SK-N-SH treated with all-trans-retinoic acid at 6 μM for 48 hours (cell line): ENCODE results near the gene RSPH4A.

Experiments used
- ATAC-seq: fragments of 200-7000 bp; cut with Tn5 transposase; 3 replicates; pipeline ENCODE4 v1.9.1; 2020; ENCODE audit warnings: mild to moderate bottlenecking, moderate library complexity
- ARNTL ChIP-seq: fragments of 450-650 bp; formaldehyde crosslinking; IDR thresholded peaks from 2 replicates; pipeline ENCODE4 v1.5.0; 2020; ENCODE audit warnings: low read depth, mild to moderate bottlenecking, moderate library complexity, borderline replicate concordance
- BACH2 ChIP-seq: fragments of 250-450 bp; sonication (Bioruptor Pico); IDR thresholded peaks from 2 replicates; pipeline ENCODE4 v1.9.0; 2021; ENCODE audit warnings: mild to moderate bottlenecking, borderline replicate concordance
- CSDC2 ChIP-seq: fragments of 250-450 bp; sonication (Bioruptor Pico); IDR thresholded peaks from 2 replicates; pipeline ENCODE4 v1.5.0; 2020; ENCODE audit warnings: mild to moderate bottlenecking, moderate library complexity
- CSRNP3 ChIP-seq: fragments of 250-450 bp; sonication (Bioruptor Pico); IDR thresholded peaks from 2 replicates; pipeline ENCODE4 v1.5.1; 2021; ENCODE audit warnings: mild to moderate bottlenecking, moderate library complexity
- ESRRG ChIP-seq: fragments of 250-450 bp; sonication (Bioruptor Pico); IDR thresholded peaks from 2 replicates; pipeline ENCODE4 v1.6.1; 2021; ENCODE audit warnings: mild to moderate bottlenecking
- GLIS3 ChIP-seq: fragments of 250-450 bp; sonication (Bioruptor Pico); IDR thresholded peaks from 2 replicates; pipeline ENCODE4 v1.5.0; 2020; ENCODE audit warnings: mild to moderate bottlenecking, moderate library complexity
- ISL1 ChIP-seq: fragments of 250-450 bp; sonication (Bioruptor Pico); IDR thresholded peaks from 2 replicates; pipeline ENCODE4 v2.1.2; 2022; ENCODE audit warnings: mild to moderate bottlenecking, moderate library complexity
- OSR1 ChIP-seq: fragments of 250-450 bp; sonication (Bioruptor Pico); IDR thresholded peaks from 2 replicates; pipeline ENCODE4 v1.8.0; 2022; ENCODE audit warnings: moderate library complexity, mild to moderate bottlenecking, inconsistent platforms
- RARB ChIP-seq: fragments of 250-450 bp; sonication (Bioruptor Pico); IDR thresholded peaks from 2 replicates; pipeline ENCODE4 v1.8.0; 2021; ENCODE audit warnings: mild to moderate bottlenecking, moderate library complexity
- TCF4 ChIP-seq: fragments of 250-450 bp; sonication (Bioruptor Pico); IDR thresholded peaks from 2 replicates; pipeline ENCODE4 v1.8.0; 2021; ENCODE audit warnings: mild to moderate bottlenecking, moderate library complexity, borderline replicate concordance
- TOX ChIP-seq: fragments of 250-450 bp; sonication (Bioruptor Pico); IDR thresholded peaks from 2 replicates; pipeline ENCODE4 v1.8.0; 2021; ENCODE audit warnings: mild to moderate bottlenecking, moderate library complexity, borderline replicate concordance
- TSHZ2 ChIP-seq: fragments of 250-450 bp; sonication (Bioruptor Pico); IDR thresholded peaks from 2 replicates; pipeline ENCODE4 v1.5.0; 2020; ENCODE audit warnings: mild to moderate bottlenecking, moderate library complexity
- ZFP3 ChIP-seq: fragments of 250-450 bp; sonication (Bioruptor Pico); IDR thresholded peaks from 2 replicates; pipeline ENCODE4 v1.5.0; 2020; ENCODE audit warnings: mild to moderate bottlenecking, moderate library complexity
- ZFP30 ChIP-seq: fragments of 450-650 bp; formaldehyde crosslinking; IDR thresholded peaks from 2 replicates; pipeline ENCODE4 v1.5.0; 2022; ENCODE audit warnings: mild to moderate bottlenecking, moderate library complexity
- ZNF565 ChIP-seq: fragments of 450-650 bp; formaldehyde crosslinking; conservative IDR thresholded peaks from 2 replicates; pipeline ENCODE4 v1.5.0; 2020; ENCODE audit warnings: low read depth, mild to moderate bottlenecking, moderate library complexity
- ZNF70 ChIP-seq: fragments of 450-650 bp; formaldehyde crosslinking; IDR thresholded peaks from 2 replicates; pipeline ENCODE4 v1.5.0; 2020; ENCODE audit warnings: mild to moderate bottlenecking, moderate library complexity
- ZNF8 ChIP-seq: fragments of 450-650 bp; formaldehyde crosslinking; IDR thresholded peaks from 2 replicates; pipeline ENCODE4 v1.5.0; 2020; ENCODE audit warnings: mild to moderate bottlenecking, moderate library complexity
- TF ChIP-seq, protein P1 (sequence below): fragments of 250-450 bp; sonication (Bioruptor Pico); IDR thresholded peaks from 2 replicates; pipeline ENCODE4 v1.5.1; 2020; ENCODE audit warnings: low read depth, mild to moderate bottlenecking, moderate library complexity
- TF ChIP-seq, protein P2 (sequence below): fragments of 250-450 bp; sonication (Bioruptor Pico); IDR thresholded peaks from 2 replicates; pipeline ENCODE4 v1.8.0; 2020; ENCODE audit warnings: mild to moderate bottlenecking, moderate library complexity, borderline replicate concordance

RSPH4A gene

DNA sequence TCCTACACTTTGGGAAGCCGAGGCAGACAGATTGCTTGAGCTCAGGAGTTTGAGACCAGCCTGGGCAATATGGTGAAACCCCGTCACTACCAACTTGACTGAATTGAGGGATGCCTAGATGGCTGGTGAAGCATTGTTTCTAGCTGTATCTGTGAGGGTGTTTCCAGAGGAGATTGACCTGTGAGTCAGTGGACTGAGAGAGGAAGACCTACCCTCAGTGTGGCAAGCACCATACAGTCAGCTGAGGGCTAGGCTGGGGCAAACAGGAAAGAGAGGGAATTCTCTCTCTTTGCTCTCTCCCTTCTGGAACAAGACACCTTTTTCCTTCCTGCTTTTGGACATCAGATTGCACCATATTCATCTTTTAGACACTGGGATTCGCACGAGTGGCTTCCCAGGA lies 56.0 kb downstream of the RSPH4A start:
- no peak for ATAC-seq
- TF ChIP-seq RARB (CRISPR knock-in tag) = no peak

- TF ChIP-seq ARNTL (CRISPR knock-in tag) (no peak), BACH2 (no peak), ZFP30 (CRISPR knock-in tag) (no peak), ZNF565 (CRISPR knock-in tag) (no peak), ZNF8 (CRISPR knock-in tag) (no peak), OSR1 (no peak), GLIS3 (no peak), TOX (CRISPR knock-in tag) (no peak), RARB (CRISPR knock-in tag) (no peak), ZFP3 (CRISPR knock-in tag) (no peak), ISL1 (CRISPR knock-in tag) (no peak), ZNF70 (no peak), TCF4 (CRISPR knock-in tag) (no peak), TSHZ2 (CRISPR knock-in tag) (no peak), ESRRG (CRISPR knock-in tag) (no peak), CSRNP3 (CRISPR knock-in tag) (no peak), CSDC2 (CRISPR knock-in tag) (no peak)
- TF ChIP-seq, protein P1, sequence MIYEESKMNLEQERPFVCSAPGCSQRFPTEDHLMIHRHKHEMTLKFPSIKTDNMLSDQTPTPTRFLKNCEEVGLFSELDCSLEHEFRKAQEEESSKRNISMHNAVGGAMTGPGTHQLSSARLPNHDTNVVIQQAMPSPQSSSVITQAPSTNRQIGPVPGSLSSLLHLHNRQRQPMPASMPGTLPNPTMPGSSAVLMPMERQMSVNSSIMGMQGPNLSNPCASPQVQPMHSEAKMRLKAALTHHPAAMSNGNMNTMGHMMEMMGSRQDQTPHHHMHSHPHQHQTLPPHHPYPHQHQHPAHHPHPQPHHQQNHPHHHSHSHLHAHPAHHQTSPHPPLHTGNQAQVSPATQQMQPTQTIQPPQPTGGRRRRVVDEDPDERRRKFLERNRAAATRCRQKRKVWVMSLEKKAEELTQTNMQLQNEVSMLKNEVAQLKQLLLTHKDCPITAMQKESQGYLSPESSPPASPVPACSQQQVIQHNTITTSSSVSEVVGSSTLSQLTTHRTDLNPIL (CRISPR knock-in tag) = no peak
- TF ChIP-seq, protein P2, sequence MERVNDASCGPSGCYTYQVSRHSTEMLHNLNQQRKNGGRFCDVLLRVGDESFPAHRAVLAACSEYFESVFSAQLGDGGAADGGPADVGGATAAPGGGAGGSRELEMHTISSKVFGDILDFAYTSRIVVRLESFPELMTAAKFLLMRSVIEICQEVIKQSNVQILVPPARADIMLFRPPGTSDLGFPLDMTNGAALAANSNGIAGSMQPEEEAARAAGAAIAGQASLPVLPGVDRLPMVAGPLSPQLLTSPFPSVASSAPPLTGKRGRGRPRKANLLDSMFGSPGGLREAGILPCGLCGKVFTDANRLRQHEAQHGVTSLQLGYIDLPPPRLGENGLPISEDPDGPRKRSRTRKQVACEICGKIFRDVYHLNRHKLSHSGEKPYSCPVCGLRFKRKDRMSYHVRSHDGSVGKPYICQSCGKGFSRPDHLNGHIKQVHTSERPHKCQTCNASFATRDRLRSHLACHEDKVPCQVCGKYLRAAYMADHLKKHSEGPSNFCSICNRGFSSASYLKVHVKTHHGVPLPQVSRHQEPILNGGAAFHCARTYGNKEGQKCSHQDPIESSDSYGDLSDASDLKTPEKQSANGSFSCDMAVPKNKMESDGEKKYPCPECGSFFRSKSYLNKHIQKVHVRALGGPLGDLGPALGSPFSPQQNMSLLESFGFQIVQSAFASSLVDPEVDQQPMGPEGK (CRISPR knock-in tag) = no peak
- ATAC-seq = no peak
Measured at GRCh38 chr6:116676021-116676420, 59.7 kb downstream of the RSPH4A start.

GRCh38 chr6:116680880-116681672 lies 64.8 kb downstream of the RSPH4A start, which contains the start of gene KPNA5:
KPNA5 (plus strand) TSS chr6:116681211; CDS start chr6:116681335, 124 bp downstream.
- ATAC-seq = peak; percentile 97

More at GRCh38 chr6:116680880-116681672, 64.8 kb downstream of the RSPH4A start, which contains the start of gene KPNA5:
- TF ChIP-seq, protein P1 (CRISPR knock-in tag) = no peak
- TF ChIP-seq TSHZ2 (CRISPR knock-in tag) = 0 out of 2 replicates have a peak, but pooled peaks have one; percentile 15
